Smooth muscle cell (in vitro differentiated cells): ENCODE data around the gene EAPP. TPM values are rescaled to one million over a fixed set of nuclear protein-coding genes. Genes with fewer than 3 reads are reported as not detected.
"Not testable (repeated sequence)": the region's sequence is repeated elsewhere in the genome, so short reads cannot be mapped to it uniquely, and the experiment has no call there.

Source experiments
- DNase-seq: peaks from one replicate; lab custom pipeline; 2025; ENCODE audit not compliant: unreplicated experiment; lab: John Stamatoyannopoulos, UW
- H2AFZ ChIP-seq: fragments of 200-600 bp; sonication (generic); 2 replicates; pipeline ENCODE4 v1.6.0; 2016; ENCODE audit warnings: antibody characterized with exemption, low read depth, mild to moderate bottlenecking
- H3F3A ChIP-seq: fragments of 200-600 bp; sonication (generic); 2 replicates; pipeline ENCODE4 v1.6.0; 2017; ENCODE audit warnings: antibody characterized with exemption, low read depth
- H3K27ac ChIP-seq: fragments of 200-600 bp; sonication (generic); 2 replicates; pipeline ENCODE4 v1.5.1; 2016; ENCODE audit warnings: low read depth, mild to moderate bottlenecking
- H3K27me3 ChIP-seq: fragments of 200-600 bp; sonication (generic); 2 replicates; pipeline ENCODE4 v1.6.1; 2016; ENCODE audit warnings: low read depth, mild to moderate bottlenecking
- H3K36me3 ChIP-seq: fragments of 200-600 bp; sonication (generic); 2 replicates; pipeline ENCODE4 v1.5.1; 2016; ENCODE audit warnings: low read depth
- H3K4me1 ChIP-seq: fragments of 200-600 bp; sonication (generic); 2 replicates; pipeline ENCODE4 v1.5.1; 2016; ENCODE audit warnings: low read depth
- H3K4me2 ChIP-seq: fragments of 200-600 bp; sonication (generic); 2 replicates; pipeline ENCODE4 v1.6.0; 2016; ENCODE audit warnings: mild to moderate bottlenecking
- H3K4me3 ChIP-seq: fragments of 200-600 bp; sonication (generic); 2 replicates; pipeline ENCODE4 v1.5.1; 2016; ENCODE audit warnings: mild to moderate bottlenecking
- H3K79me2 ChIP-seq: fragments of 200-600 bp; sonication (generic); 2 replicates; pipeline ENCODE4 v1.6.0; 2016; ENCODE audit warnings: low read depth, mild to moderate bottlenecking
- H3K9ac ChIP-seq: fragments of 200-600 bp; sonication (generic); 2 replicates; pipeline ENCODE4 v1.6.0; 2016; ENCODE audit warnings: low read depth
- H3K9me3 ChIP-seq: fragments of 200-600 bp; sonication (generic); replicated peaks from 2 replicates; pipeline ENCODE4 v1.5.1; 2016; ENCODE audit warnings: low read depth
- H4K20me1 ChIP-seq: fragments of 200-600 bp; sonication (generic); 2 replicates; pipeline ENCODE4 v1.6.0; 2016; ENCODE audit warnings: low read depth
- CTCF ChIP-seq: fragments of 200-600 bp; sonication (generic); IDR thresholded peaks from 2 replicates; pipeline ENCODE4 v1.5.1; 2017; ENCODE audit warnings: borderline replicate concordance, mild to moderate bottlenecking, antibody characterized with exemption; ENCODE audit not compliant: insufficient read depth, poor library complexity, severe bottlenecking
- WGBS: methylation state at CpG from one replicate; pipeline ENCODE4 v1.1.7; 2016; ENCODE audit warnings: low lambda C conversion rate; 5-methylcytosine and 5-hydroxymethylcytosine counted together
- polyA plus RNA-seq: library from polyadenylated mRNA; unstranded; fragments of >200 nt; fragmentation: Nextera tagmentation; extraction: Ambion mirVana; gene quantifications from 2 replicates; pipeline ENCODE4 v1.2.1, GENCODE V29; 2016
- total RNA-seq: library from RNA; depleted of rRNA; stranded (reverse); fragments of >200 nt; gene quantifications from 2 replicates; pipeline ENCODE4 v1.2.3, GENCODE V29; 2014

Gene EAPP
- total and polyA plus RNA-seq, 2 experiments from 2014 or later = 43.1 to 50.3 TPM

GRCh38 chr14:34548472-34548981 is 9.0 kb upstream of the EAPP start:
- H3K27me3 ChIP-seq = no peaks in the 10 kb centered on the region
- no peak for DNase-seq
- 93% methylated on average over 14 of the region's 14 CpGs for WGBS
- H3K36me3 ChIP-seq = no peaks in the 10 kb centered on the region
- no peak overlapping the region for H3K27ac ChIP-seq
- TF ChIP-seq CTCF = no peak
- H3K4me3 ChIP-seq = no peak overlapping the region
- H3F3A ChIP-seq = peaks cover 5% of the 10 kb centered on the region
- H4K20me1 ChIP-seq = no peaks in the 10 kb centered on the region
- H2AFZ ChIP-seq = no peak overlapping the region
- H3K4me1 ChIP-seq = no peaks in the 10 kb centered on the region
- no peak overlapping the region for H3K9ac ChIP-seq
- H3K79me2 ChIP-seq = no peaks in the 10 kb centered on the region
- H3K4me2 ChIP-seq = no peak overlapping the region
- no peaks in the 10 kb centered on the region for H3K9me3 ChIP-seq

GRCh38 chr14:34547136-34547520 is 7.6 kb upstream of the EAPP start:
- not testable (repeated sequence) for H3K27me3 ChIP-seq, H3K79me2 ChIP-seq

GRCh38 chr14:34546272-34547135 is 7.0 kb upstream of the EAPP start:
- not testable (repeated sequence) for H3F3A ChIP-seq, H3K4me1 ChIP-seq, H4K20me1 ChIP-seq, H3K4me3 ChIP-seq, DNase-seq, H3K27me3 ChIP-seq, H3K79me2 ChIP-seq, H3K4me2 ChIP-seq, H2AFZ ChIP-seq, H3K9ac ChIP-seq, H3K36me3 ChIP-seq, H3K9me3 ChIP-seq, H3K27ac ChIP-seq
- WGBS = no CpG with 5 or more reads among the region's 68 CpGs

More at GRCh38 chr14:34547136-34547520, 7.6 kb upstream of the EAPP start:
- not testable (repeated sequence) for H4K20me1 ChIP-seq, DNase-seq, H3K9me3 ChIP-seq, H3K4me2 ChIP-seq, H2AFZ ChIP-seq, H3K27ac ChIP-seq, H3F3A ChIP-seq, H3K4me1 ChIP-seq, H3K36me3 ChIP-seq, H3K9ac ChIP-seq, H3K4me3 ChIP-seq
- whole genome bisulfite sequencing = no CpG with 5 or more reads among the region's 16 CpGs

- H3K79me2 ChIP-seq = peaks cover 29% of the 10 kb centered on the region
- H3K4me2 ChIP-seq = peak overlapping the region; percentile 87
- H3K4me3 ChIP-seq = peak overlapping the region; percentile 83
- H3K27ac ChIP-seq = peak overlapping the region; percentile 87
- not testable (repeated sequence) for DNase-seq, H3F3A ChIP-seq, H3K27me3 ChIP-seq, H3K9me3 ChIP-seq, H3K36me3 ChIP-seq
- H4K20me1 ChIP-seq = peaks cover 11% of the 10 kb centered on the region
- H3K4me1 ChIP-seq = peaks cover 14% of the 10 kb centered on the region
- H3K9ac ChIP-seq = peak overlapping the region; percentile 96
- 82% methylated on average over 14 of the region's 19 CpGs for WGBS
- peak overlapping the region; percentile 63 for H2AFZ ChIP-seq
Measured at GRCh38 chr14:34540181-34541059, 919 bp upstream of the EAPP start.
